RWPE1 (cell line): ENCODE results near the gene SPRR1B.

Experiments
- CTCF ChIA-PET: fragments of 350-600 bp; sonication (Branson Sonifier 250); formaldehyde crosslinking; extraction: SDS; loops from one replicate; lab custom pipeline; 2021; lab: Yijun Ruan, JAX
- POLR2A ChIA-PET: fragments of 400-600 bp; formaldehyde crosslinking; extraction: SDS; loops from one replicate; lab custom pipeline; 2020; ENCODE audit warnings: antibody characterized with exemption; ENCODE audit not compliant: low non-redundant PET; lab: Yijun Ruan, JAX
- DNase-seq: peaks from one replicate; pipeline ENCODE4 v3.0.0; 2012; ENCODE audit warnings: low spot score
- H3K27ac ChIP-seq: fragments of 450-650 bp; 2 replicates; pipeline ENCODE4 v1.5.1; 2017
- TF ChIP-seq, protein P1 (sequence below): fragments of 450-650 bp; conservative IDR thresholded peaks from 2 replicates; pipeline ENCODE4 v1.5.1; 2017; ENCODE audit warnings: low read depth, mild to moderate bottlenecking

The SPRR1B gene, protein sequence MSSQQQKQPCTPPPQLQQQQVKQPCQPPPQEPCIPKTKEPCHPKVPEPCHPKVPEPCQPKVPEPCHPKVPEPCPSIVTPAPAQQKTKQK

DNA sequence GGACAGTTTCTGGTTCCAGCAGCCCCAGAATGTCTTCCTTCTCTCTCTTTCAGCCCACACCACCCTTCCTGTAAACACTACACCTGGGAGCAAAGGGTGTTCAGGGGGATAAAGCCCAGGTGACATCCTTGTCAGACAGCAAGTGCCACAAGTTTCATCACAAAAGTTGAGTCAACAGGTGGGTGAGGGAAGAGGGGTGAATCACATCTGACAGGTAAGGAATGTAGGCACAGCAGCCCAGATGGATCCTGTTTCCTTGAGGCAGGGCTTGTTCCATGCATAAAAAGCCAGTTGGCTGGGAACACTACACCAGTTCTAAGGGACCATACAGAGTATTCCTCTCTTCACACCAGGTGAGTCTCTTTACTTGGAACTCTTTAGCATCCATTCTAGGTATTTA is at the start of gene SPRR1B:
Gene SPRR1B (plus strand): TSS at position 309 of the 400 bp plus-strand sequence. CDS start 1,143 bp downstream, outside the sequence.
- POLR2A ChIA-PET = no interaction called here
- peak; percentile 68 for DNase-seq
- CTCF ChIA-PET = interaction anchor here (0.8 kb wide), 1 partner anchor 105 kb away, joined by 3 read pairs; no protein-coding TSS in a partner anchor
- H3K27ac ChIP-seq = no peak within 1 kb of the TSS
- TF ChIP-seq, protein P1, sequence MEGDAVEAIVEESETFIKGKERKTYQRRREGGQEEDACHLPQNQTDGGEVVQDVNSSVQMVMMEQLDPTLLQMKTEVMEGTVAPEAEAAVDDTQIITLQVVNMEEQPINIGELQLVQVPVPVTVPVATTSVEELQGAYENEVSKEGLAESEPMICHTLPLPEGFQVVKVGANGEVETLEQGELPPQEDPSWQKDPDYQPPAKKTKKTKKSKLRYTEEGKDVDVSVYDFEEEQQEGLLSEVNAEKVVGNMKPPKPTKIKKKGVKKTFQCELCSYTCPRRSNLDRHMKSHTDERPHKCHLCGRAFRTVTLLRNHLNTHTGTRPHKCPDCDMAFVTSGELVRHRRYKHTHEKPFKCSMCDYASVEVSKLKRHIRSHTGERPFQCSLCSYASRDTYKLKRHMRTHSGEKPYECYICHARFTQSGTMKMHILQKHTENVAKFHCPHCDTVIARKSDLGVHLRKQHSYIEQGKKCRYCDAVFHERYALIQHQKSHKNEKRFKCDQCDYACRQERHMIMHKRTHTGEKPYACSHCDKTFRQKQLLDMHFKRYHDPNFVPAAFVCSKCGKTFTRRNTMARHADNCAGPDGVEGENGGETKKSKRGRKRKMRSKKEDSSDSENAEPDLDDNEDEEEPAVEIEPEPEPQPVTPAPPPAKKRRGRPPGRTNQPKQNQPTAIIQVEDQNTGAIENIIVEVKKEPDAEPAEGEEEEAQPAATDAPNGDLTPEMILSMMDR = no peak

DNA sequence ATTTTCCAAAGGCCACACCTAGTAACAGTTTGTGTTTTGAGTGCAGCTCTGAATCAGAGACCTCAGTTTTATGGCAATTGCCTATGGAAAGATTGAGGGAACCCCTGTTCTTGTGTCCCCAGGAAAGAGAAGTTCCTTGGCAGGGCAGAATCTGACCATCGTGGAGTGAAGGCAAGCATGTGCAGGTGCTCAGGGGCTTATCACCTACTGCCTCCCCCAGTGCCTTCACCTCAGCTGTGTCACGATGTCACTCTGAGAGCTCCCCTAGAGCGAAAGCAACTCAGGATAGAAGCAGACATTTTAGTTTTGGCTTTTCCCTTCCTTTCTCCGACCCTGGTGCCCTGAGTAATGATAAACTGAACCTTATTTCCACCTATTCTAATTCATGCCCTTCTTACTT is 48.9 kb upstream of the SPRR1B start:
- DNase-seq = no peak
- H3K27ac ChIP-seq = no peak overlapping the region
- TF ChIP-seq, protein P1 = no peak
- POLR2A ChIA-PET = no interaction called here
- CTCF ChIA-PET = interaction anchor here (0.6 to 1.4 kb wide), 2 partner anchors 13 to 64 kb away, joined by 3 to 4 read pairs; no protein-coding TSS in a partner anchor

DNA sequence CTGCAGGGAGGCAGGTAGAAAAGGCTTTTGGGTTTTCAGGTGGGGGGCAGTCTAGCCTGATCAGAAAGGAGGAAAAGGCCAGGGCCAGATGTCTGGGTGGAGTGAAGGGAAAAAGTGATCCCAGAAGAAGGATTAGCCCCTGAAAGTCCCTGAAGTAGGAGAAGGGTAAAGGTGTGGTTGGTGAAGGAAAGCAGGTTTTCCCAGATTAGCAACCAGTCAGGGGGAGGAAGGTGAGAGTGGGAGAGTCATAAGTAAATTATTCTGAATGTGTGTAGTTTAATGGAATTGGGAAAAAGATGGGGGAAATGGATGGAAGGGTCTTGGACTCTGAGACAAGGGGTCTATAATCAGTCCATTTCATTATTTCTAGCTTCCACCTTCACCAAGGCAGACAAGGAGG is 47.8 kb upstream of the SPRR1B start:
- no peak overlapping the region for H3K27ac ChIP-seq
- TF ChIP-seq, protein P1 = no peak
- CTCF ChIA-PET = interaction anchor here (1.4 kb wide), 1 partner anchor 13 kb away, joined by 3 read pairs; the partner anchor contains the start of gene SPRR4
- no peak for DNase-seq
- POLR2A ChIA-PET = no interaction called here

- DNase-seq = peak; percentile 60
- ChIA-PET CTCF (interaction anchor here (0.6 to 1.4 kb wide), 2 partner anchors 12 to 13 kb away, joined by 3 read pairs; partner anchors contain the start of gene SPRR4), POLR2A (no interaction called here)
- TF ChIP-seq, protein P1 = no peak
- no peak within 1 kb of the TSS for H3K27ac ChIP-seq
Observed at GRCh38 chr1:152983743-152984142, 47.3 kb upstream of the SPRR1B start, which contains the start of gene SPRR1A. TSS of gene SPRR1A (plus strand) at chr1:152984081. CDS start at chr1:152985231, 1,150 bp downstream.

DNA sequence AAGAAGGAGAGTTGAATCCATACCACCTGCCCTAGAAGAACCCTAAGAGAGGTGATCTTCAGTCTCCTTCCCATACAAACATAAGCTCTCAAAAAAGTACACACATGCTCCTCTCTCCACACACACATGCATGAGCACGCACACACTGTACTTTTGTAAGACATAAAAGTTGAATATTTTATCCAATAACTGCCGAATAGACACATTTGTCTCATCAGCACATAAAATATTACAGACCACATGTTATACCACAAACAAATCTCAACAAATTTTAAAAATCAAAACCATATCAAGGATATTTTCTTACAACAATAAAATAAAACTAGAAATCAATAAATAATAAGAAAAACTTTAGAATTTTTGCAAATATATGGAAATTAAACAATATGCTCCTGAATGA is 44.4 kb upstream of the SPRR1B start:
- ChIA-PET POLR2A (no interaction called here), CTCF (no interaction called here)
- H3K27ac ChIP-seq = no peak overlapping the region
- TF ChIP-seq, protein P1 = no peak
- no peak for DNase-seq

GRCh38 chr1:152993186-152993585 is 37.8 kb upstream of the SPRR1B start:
- no peak for DNase-seq
- ChIA-PET POLR2A (no interaction called here), CTCF (no interaction called here)
- H3K27ac ChIP-seq = no peak overlapping the region
- TF ChIP-seq, protein P1 = no peak
